IPS-18a (cell line): ENCODE measurements around the gene PSORS1C1.
"Not testable (repeated sequence)": the region's sequence is repeated elsewhere in the genome, so short reads cannot be mapped to it uniquely, and the experiment has no call there.

Experiments used
- H3K27ac ChIP-seq: one replicate; pipeline ENCODE4 v1.5.1; 2013; ENCODE audit warnings: low read length
- H3K27me3 ChIP-seq: one replicate; pipeline ENCODE4 v1.6.1; 2013; ENCODE audit warnings: mild to moderate bottlenecking, low read length; ENCODE audit not compliant: control insufficient read depth, insufficient read depth
- H3K36me3 ChIP-seq: one replicate; pipeline ENCODE4 v1.6.1; 2013; ENCODE audit warnings: low read depth, low read length; ENCODE audit not compliant: control insufficient read depth
- H3K4me1 ChIP-seq: one replicate; pipeline ENCODE4 v1.6.1; 2013; ENCODE audit warnings: low read depth, low read length; ENCODE audit not compliant: control insufficient read depth
- H3K4me3 ChIP-seq: one replicate; pipeline ENCODE4 v1.5.1; 2013; ENCODE audit warnings: low read length
- H3K9ac ChIP-seq: one replicate; pipeline ENCODE4 v1.6.1; 2013; ENCODE audit warnings: mild to moderate bottlenecking, low read length, moderate library complexity
- H3K9me3 ChIP-seq: one replicate; pipeline ENCODE4 v1.6.1; 2013; ENCODE audit warnings: low read depth, low read length; ENCODE audit not compliant: control insufficient read depth

Gene PSORS1C1

GRCh38 chr6:31152781-31153180 is 38.2 kb downstream of the PSORS1C1 start:
- Histone ChIP-seq H3K27ac (no peak overlapping the region), H3K4me3 (no peak overlapping the region), H3K9ac (no peak overlapping the region), H3K9me3 (no peaks in the 10 kb centered on the region), H3K27me3 (no peaks in the 10 kb centered on the region), H3K4me1 (peaks cover 9% of the 10 kb centered on the region), H3K36me3 (peaks cover 30% of the 10 kb centered on the region)

GRCh38 chr6:31154436-31154835 is 39.8 kb downstream of the PSORS1C1 start:
- H3K9me3 ChIP-seq = no peaks in the 10 kb centered on the region
- peaks cover 9% of the 10 kb centered on the region for H3K4me1 ChIP-seq
- H3K4me3 ChIP-seq = no peak overlapping the region
- no peaks in the 10 kb centered on the region for H3K27me3 ChIP-seq
- no peak overlapping the region for H3K9ac ChIP-seq
- peaks cover 23% of the 10 kb centered on the region for H3K36me3 ChIP-seq
- no peak overlapping the region for H3K27ac ChIP-seq

- H3K9me3 ChIP-seq = no peaks in the 10 kb centered on the region
- H3K4me3 ChIP-seq = peak overlapping the region; percentile 79
- H3K27me3 ChIP-seq = no peaks in the 10 kb centered on the region
- no peak overlapping the region for H3K27ac ChIP-seq
- peaks cover 14% of the 10 kb centered on the region for H3K4me1 ChIP-seq
- H3K36me3 ChIP-seq = peaks cover 12% of the 10 kb centered on the region
- no peak overlapping the region for H3K9ac ChIP-seq
Observed at GRCh38 chr6:31156641-31157040, 42.0 kb downstream of the PSORS1C1 start.

- Histone ChIP-seq H3K4me1 (peaks cover 18% of the 10 kb centered on the region), H3K27ac (peak within 1 kb of the TSS; percentile 9), H3K27me3 (no peaks in the 10 kb centered on the region), H3K4me3 (peak within 1 kb of the TSS; percentile 79), H3K9me3 (no peaks in the 10 kb centered on the region), H3K36me3 (peaks cover 22% of the 10 kb centered on the region), H3K9ac (peak within 1 kb of the TSS; percentile 61)
Observed at GRCh38 chr6:31157513-31158139, 43.0 kb downstream of the PSORS1C1 start, which contains the start of gene CCHCR1. Gene CCHCR1 (minus strand): TSS chr6:31157802. CDS start chr6:31157600, 202 bp downstream.

GRCh38 chr6:31158140-31158862 is 43.7 kb downstream of the PSORS1C1 start, which contains the start of gene TCF19:
Gene TCF19 (plus strand): TSS chr6:31158589. CDS start chr6:31159470, 881 bp downstream.
- H3K9ac ChIP-seq = peak within 1 kb of the TSS; percentile 61
- H3K4me3 ChIP-seq = peak within 1 kb of the TSS; percentile 79
- peaks cover 18% of the 10 kb centered on the region for H3K4me1 ChIP-seq
- peaks cover 29% of the 10 kb centered on the region for H3K36me3 ChIP-seq
- no peaks in the 10 kb centered on the region for H3K9me3 ChIP-seq
- H3K27me3 ChIP-seq = no peaks in the 10 kb centered on the region
- H3K27ac ChIP-seq = peak within 1 kb of the TSS; percentile 9

- peaks cover 37% of the 10 kb centered on the region for H3K36me3 ChIP-seq
- no peaks in the 10 kb centered on the region for H3K27me3 ChIP-seq
- H3K4me3 ChIP-seq = peak overlapping the region; percentile 79
- H3K27ac ChIP-seq = no peak overlapping the region
- no peaks in the 10 kb centered on the region for H3K9me3 ChIP-seq
- peaks cover 18% of the 10 kb centered on the region for H3K4me1 ChIP-seq
- H3K9ac ChIP-seq = peak overlapping the region; percentile 31
Observed at GRCh38 chr6:31158863-31159855, 44.6 kb downstream of the PSORS1C1 start.

GRCh38 chr6:31161216-31162126 is 46.9 kb downstream of the PSORS1C1 start:
- H3K27ac ChIP-seq = no peak overlapping the region
- no peak overlapping the region for H3K4me3 ChIP-seq

GRCh38 chr6:31162463-31163165 is 48.0 kb downstream of the PSORS1C1 start:
- no peaks in the 10 kb centered on the region for H3K9me3 ChIP-seq
- peaks cover 49% of the 10 kb centered on the region for H3K36me3 ChIP-seq
- H3K4me3 ChIP-seq = no peak overlapping the region
- H3K9ac ChIP-seq = no peak overlapping the region
- H3K4me1 ChIP-seq = peaks cover 24% of the 10 kb centered on the region
- no peaks in the 10 kb centered on the region for H3K27me3 ChIP-seq
- no peak overlapping the region for H3K27ac ChIP-seq

More at GRCh38 chr6:31161216-31162126, 46.9 kb downstream of the PSORS1C1 start:
- H3K9ac ChIP-seq = no peak overlapping the region
- peaks cover 29% of the 10 kb centered on the region for H3K4me1 ChIP-seq
- H3K36me3 ChIP-seq = peaks cover 45% of the 10 kb centered on the region
- H3K9me3 ChIP-seq = no peaks in the 10 kb centered on the region
- no peaks in the 10 kb centered on the region for H3K27me3 ChIP-seq

- no peak overlapping the region for H3K9ac ChIP-seq
- H3K4me1 ChIP-seq = peaks cover 24% of the 10 kb centered on the region
- H3K9me3 ChIP-seq = no peaks in the 10 kb centered on the region
- no peak overlapping the region for H3K27ac ChIP-seq
- no peak overlapping the region for H3K4me3 ChIP-seq
- H3K27me3 ChIP-seq = no peaks in the 10 kb centered on the region
- H3K36me3 ChIP-seq = peaks cover 52% of the 10 kb centered on the region
Observed at GRCh38 chr6:31163922-31164321, 49.3 kb downstream of the PSORS1C1 start.

- not testable (repeated sequence) for H3K27me3 ChIP-seq, H3K9me3 ChIP-seq, H3K4me3 ChIP-seq, H3K27ac ChIP-seq, H3K9ac ChIP-seq
- Histone ChIP-seq H3K4me1 (peaks cover 23% of the 10 kb centered on the region), H3K36me3 (peaks cover 52% of the 10 kb centered on the region)
Observed at GRCh38 chr6:31164475-31165063, 50.0 kb downstream of the PSORS1C1 start.
